PC-3 (cell line): ENCODE data around the gene ARL5A. TPM values are rescaled to one million over a fixed set of nuclear protein-coding genes. Genes with fewer than 3 reads are reported as not detected.

Experiments used
- ATAC-seq: fragments of 200-7000 bp; cut with Tn5 transposase; 2 replicates; pipeline ENCODE4 v1.9.1; 2020; ENCODE audit warnings: mild to moderate bottlenecking, moderate library complexity
- BruUV-seq: library from RNA; stranded (reverse); fragments of 400-500 nt; replicated peaks from 2 replicates; lab custom pipeline; 2021; lab: Mats Ljungman, UMichigan
- CTCF ChIA-PET: fragments of 300-600 bp; sonication (Branson Sonifier 250); formaldehyde crosslinking; loops from one replicate; lab custom pipeline; 2022; ENCODE audit warnings: antibody characterized with exemption; lab: Charles Lee
- POLR2A ChIA-PET: fragments of 300-600 bp; sonication (Branson Sonifier 250); formaldehyde crosslinking; loops from one replicate; lab custom pipeline; 2022; ENCODE audit warnings: antibody characterized with exemption; ENCODE audit not compliant: unreplicated experiment; lab: Charles Lee
- DNase-seq: peaks from one replicate; pipeline ENCODE4 v3.0.0-alpha.2; 2015
- H2AFZ ChIP-seq: fragments of 300-600 bp; sonication (generic); 2 replicates; pipeline ENCODE4 v1.6.0; 2016; ENCODE audit warnings: antibody characterized with exemption, low read length
- H3F3A ChIP-seq: fragments of 300-600 bp; sonication (generic); one replicate; pipeline ENCODE4 v1.6.0; 2017; ENCODE audit warnings: antibody characterized with exemption, low read length, control low read depth, mild to moderate bottlenecking; ENCODE audit not compliant: unreplicated experiment
- H3K27ac ChIP-seq: fragments of 300-600 bp; sonication (generic); 2 replicates; pipeline ENCODE4 v1.5.1; 2016; ENCODE audit warnings: mild to moderate bottlenecking, low read length
- H3K27me3 ChIP-seq: fragments of 300-600 bp; sonication (generic); 2 replicates; pipeline ENCODE4 v1.6.1; 2016; ENCODE audit warnings: low read length, mixed read lengths
- H3K36me3 ChIP-seq: fragments of 300-600 bp; sonication (generic); 2 replicates; pipeline ENCODE4 v1.6.1; 2016; ENCODE audit warnings: low read depth, mixed run types, low read length, mixed read lengths
- H3K4me1 ChIP-seq: fragments of 300-600 bp; sonication (generic); 2 replicates; pipeline ENCODE4 v1.5.1; 2016; ENCODE audit warnings: low read length; ENCODE audit not compliant: insufficient read depth
- H3K4me2 ChIP-seq: fragments of 300-600 bp; sonication (generic); 2 replicates; pipeline ENCODE4 v1.6.0; 2016; ENCODE audit warnings: low read length
- H3K4me3 ChIP-seq: fragments of 300-600 bp; sonication (generic); 2 replicates; pipeline ENCODE4 v1.5.1; 2016; ENCODE audit warnings: mild to moderate bottlenecking, low read length, mixed read lengths
- H3K79me2 ChIP-seq: fragments of 300-600 bp; sonication (generic); 2 replicates; pipeline ENCODE4 v1.6.1; 2017; ENCODE audit warnings: low read length, mixed read lengths
- H3K9ac ChIP-seq: fragments of 300-600 bp; sonication (generic); 2 replicates; pipeline ENCODE4 v1.6.0; 2016; ENCODE audit warnings: mild to moderate bottlenecking, low read length
- H3K9me2 ChIP-seq: fragments of 300-600 bp; sonication (generic); replicated peaks from 2 replicates; pipeline ENCODE4 v1.6.1; 2016; ENCODE audit warnings: mixed run types, low read length, mixed read lengths
- H3K9me3 ChIP-seq: fragments of 300-600 bp; sonication (generic); 2 replicates; pipeline ENCODE4 v1.6.1; 2016; ENCODE audit warnings: low read length, mixed read lengths
- H4K20me1 ChIP-seq: fragments of 300-600 bp; sonication (generic); 2 replicates; pipeline ENCODE4 v1.6.1; 2016; ENCODE audit warnings: low read length, mixed read lengths
- CTCF ChIP-seq: fragments of 300-600 bp; sonication (generic); conservative IDR thresholded peaks from 2 replicates; pipeline ENCODE4 v1.5.1; 2017; ENCODE audit warnings: antibody characterized with exemption, low read depth, mild to moderate bottlenecking, low read length
- EZH2 ChIP-seq: fragments of 300-600 bp; sonication (generic); IDR thresholded peaks from one replicate; pipeline ENCODE4 v1.6.1; 2017; ENCODE audit warnings: antibody characterized with exemption, mild to moderate bottlenecking, low read length; ENCODE audit not compliant: unreplicated experiment
- EZH2phosphoT487 ChIP-seq: fragments of 300-600 bp; sonication (generic); IDR thresholded peaks from 2 replicates; pipeline ENCODE4 v1.6.1; 2018; ENCODE audit warnings: mild to moderate bottlenecking, antibody characterized with exemption, low read length, borderline replicate concordance
- intact Hi-C: fragments of 100-400 bp; cut with micrococcal nuclease; formaldehyde crosslinking; loops from 2 replicates; pipeline ENCODE4 v1.9.0; 2023
- total RNA-seq: library from RNA; depleted of rRNA; stranded (reverse); fragments of >200 nt; gene quantifications from 2 replicates; pipeline ENCODE4 v1.2.3, GENCODE V29; 2014

The ARL5A gene
- total RNA-seq, 1 experiment from 2014 or later, result 45.6 TPM

GRCh38 chr2:151855111-151855510 lies 26.9 kb upstream of the ARL5A start:
- CTCF ChIA-PET, result no interaction called here
- intact Hi-C loops, result no loop called here
- no peak overlapping the region for H3K4me2 ChIP-seq

GRCh38 chr2:151853070-151853758 lies 25.0 kb upstream of the ARL5A start:
- Histone ChIP-seq H3K9me2 (no peaks in the 10 kb centered on the region), H3K9ac (no peak overlapping the region), H3F3A (no peaks in the 10 kb centered on the region), H3K36me3 (no peaks in the 10 kb centered on the region), H4K20me1 (no peaks in the 10 kb centered on the region), H3K9me3 (no peaks in the 10 kb centered on the region), H2AFZ (no peak overlapping the region), H3K4me2 (no peak overlapping the region), H3K27me3 (peaks cover 35% of the 10 kb centered on the region), H3K4me1 (no peaks in the 10 kb centered on the region), H3K27ac (no peak overlapping the region), H3K4me3 (no peak overlapping the region), H3K79me2 (no peaks in the 10 kb centered on the region)
- CTCF ChIA-PET, result no interaction called here
- TF ChIP-seq CTCF (no peak), EZH2phosphoT487 (no peak), EZH2 (no peak)
- POLR2A ChIA-PET, result no interaction called here
- DNase-seq, result no peak
- no peak for ATAC-seq
- intact Hi-C loops, result no loop called here
- no TSS peak for BruUV-seq

More at GRCh38 chr2:151855111-151855510, 26.9 kb upstream of the ARL5A start:
- no peaks in the 10 kb centered on the region for H4K20me1 ChIP-seq
- DNase-seq (no peak), ATAC-seq (no peak)
- H3K36me3 ChIP-seq, result no peaks in the 10 kb centered on the region
- no peaks in the 10 kb centered on the region for H3F3A ChIP-seq
- no peaks in the 10 kb centered on the region for H3K9me3 ChIP-seq
- POLR2A ChIA-PET, result no interaction called here
- peaks cover 26% of the 10 kb centered on the region; the same call in 1 of the 2 replicates for H3K27me3 ChIP-seq
- H3K4me3 ChIP-seq, result no peak overlapping the region
- H3K79me2 ChIP-seq, result no peaks in the 10 kb centered on the region
- no peak overlapping the region for H3K9ac ChIP-seq
- BruUV-seq, result no TSS peak
- TF ChIP-seq CTCF (no peak), EZH2phosphoT487 (no peak), EZH2 (no peak)
- no peak overlapping the region for H3K27ac ChIP-seq
- no peaks in the 10 kb centered on the region for H3K4me1 ChIP-seq
- no peaks in the 10 kb centered on the region for H3K9me2 ChIP-seq
- no peak overlapping the region for H2AFZ ChIP-seq
